ENCODE data around the gene C17orf58. TPM values are rescaled to one million over a fixed set of nuclear protein-coding genes. Genes with fewer than 3 reads are reported as not detected.
"Not testable (repeated sequence)": the region's sequence is repeated elsewhere in the genome, so short reads cannot be mapped to it uniquely, and the experiment has no call there.

The C17orf58 gene
- total and polyA plus RNA-seq, 9 donors = 4.2 to 16.2 (median 6.7) TPM

DNA sequence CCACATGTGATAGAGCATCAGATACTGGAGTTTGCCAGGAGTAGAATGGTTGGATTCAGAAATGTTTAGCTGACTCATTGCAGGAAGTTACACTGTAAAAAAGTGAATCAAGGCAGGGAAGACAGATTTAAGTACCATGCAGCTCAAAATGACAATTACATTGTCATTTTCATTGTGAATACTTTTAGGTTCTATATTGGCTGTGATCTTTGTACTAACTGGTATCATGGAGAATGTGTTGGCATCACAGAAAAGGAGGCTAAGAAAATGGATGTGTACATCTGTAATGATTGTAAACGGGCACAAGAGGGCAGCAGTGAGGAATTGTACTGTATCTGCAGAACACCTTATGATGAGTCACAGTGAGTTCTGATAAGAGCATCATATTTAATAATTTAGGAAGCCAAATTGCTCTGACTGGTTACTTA is 33.1 kb downstream of the C17orf58 start:
- peak in 4 of 5 donors; percentile 51 to 81 (median 64) for DNase-seq
- H3K27ac ChIP-seq; H3K4me3 ChIP-seq; H3K27me3 ChIP-seq; H3K36me3 ChIP-seq; H3K4me1 ChIP-seq (ENCODE audit: insufficient read depth); H3K9me3 ChIP-seq; intact Hi-C loops (cut with DNase I): not testable (repeated sequence)
- TF ChIP-seq, protein P1, sequence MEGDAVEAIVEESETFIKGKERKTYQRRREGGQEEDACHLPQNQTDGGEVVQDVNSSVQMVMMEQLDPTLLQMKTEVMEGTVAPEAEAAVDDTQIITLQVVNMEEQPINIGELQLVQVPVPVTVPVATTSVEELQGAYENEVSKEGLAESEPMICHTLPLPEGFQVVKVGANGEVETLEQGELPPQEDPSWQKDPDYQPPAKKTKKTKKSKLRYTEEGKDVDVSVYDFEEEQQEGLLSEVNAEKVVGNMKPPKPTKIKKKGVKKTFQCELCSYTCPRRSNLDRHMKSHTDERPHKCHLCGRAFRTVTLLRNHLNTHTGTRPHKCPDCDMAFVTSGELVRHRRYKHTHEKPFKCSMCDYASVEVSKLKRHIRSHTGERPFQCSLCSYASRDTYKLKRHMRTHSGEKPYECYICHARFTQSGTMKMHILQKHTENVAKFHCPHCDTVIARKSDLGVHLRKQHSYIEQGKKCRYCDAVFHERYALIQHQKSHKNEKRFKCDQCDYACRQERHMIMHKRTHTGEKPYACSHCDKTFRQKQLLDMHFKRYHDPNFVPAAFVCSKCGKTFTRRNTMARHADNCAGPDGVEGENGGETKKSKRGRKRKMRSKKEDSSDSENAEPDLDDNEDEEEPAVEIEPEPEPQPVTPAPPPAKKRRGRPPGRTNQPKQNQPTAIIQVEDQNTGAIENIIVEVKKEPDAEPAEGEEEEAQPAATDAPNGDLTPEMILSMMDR (IDR thresholded peaks at IDR 0.05) = peak; percentile 39 to 66 (median 60)
- 0 to 3% (median 0%) methylated on average over 1 of the region's 1 CpG for WGBS, 3 donors

DNA sequence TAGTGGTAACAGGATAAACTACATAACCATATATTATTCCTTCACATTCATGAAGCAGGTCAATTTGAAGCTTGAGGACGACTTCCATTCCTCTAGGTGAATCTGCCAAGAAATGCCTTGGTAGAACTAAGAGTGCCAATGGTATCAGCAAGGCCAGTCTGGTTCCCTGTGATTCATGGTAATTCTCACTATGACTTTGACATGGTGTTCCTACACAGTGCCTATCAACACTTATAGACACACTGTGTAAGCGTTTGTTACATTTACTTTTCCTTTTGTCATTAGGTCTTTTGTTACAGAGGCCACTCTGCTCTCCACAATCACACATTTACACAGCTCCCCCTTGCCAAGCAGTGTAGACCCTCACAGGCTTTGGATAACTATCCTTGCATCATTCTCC is 34.1 kb downstream of the C17orf58 start:
- H3K4me1 ChIP-seq (ENCODE audit: insufficient read depth); H3K27me3 ChIP-seq; H3K36me3 ChIP-seq; DNase-seq; H3K9me3 ChIP-seq; H3K4me3 ChIP-seq; intact Hi-C loops (cut with DNase I); H3K27ac ChIP-seq: not testable (repeated sequence)
- WGBS, 3 donors = 59 to 63% (median 60%) methylated on average over 2 of the region's 2 CpGs

DNA sequence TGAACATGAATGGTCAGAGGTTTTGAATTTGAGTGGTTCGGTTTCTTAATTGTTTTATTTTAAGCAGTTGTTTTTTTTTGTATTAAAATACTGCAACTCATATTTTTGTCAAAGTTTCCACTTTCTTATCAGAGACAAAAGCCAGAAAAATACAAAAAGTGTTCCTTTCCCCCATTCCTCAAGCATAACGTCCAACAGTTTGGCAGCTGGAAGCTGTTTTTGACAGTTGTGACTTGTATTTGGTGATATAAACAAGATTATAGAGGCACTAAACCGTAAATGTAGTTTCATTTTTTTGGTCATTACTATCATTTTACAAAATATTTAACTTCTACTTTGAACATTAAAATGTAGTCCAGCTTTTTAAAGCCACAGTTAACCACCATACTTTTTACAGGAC is 36.0 kb downstream of the C17orf58 start:
- H3K27ac ChIP-seq; H3K27me3 ChIP-seq; intact Hi-C loops (cut with DNase I); H3K9me3 ChIP-seq; DNase-seq; H3K36me3 ChIP-seq; H3K4me1 ChIP-seq (ENCODE audit: insufficient read depth); H3K4me3 ChIP-seq: not testable (repeated sequence)
- WGBS, 3 donors = 6 to 15% (median 13%) methylated on average over 3 of the region's 3 CpGs

DNA sequence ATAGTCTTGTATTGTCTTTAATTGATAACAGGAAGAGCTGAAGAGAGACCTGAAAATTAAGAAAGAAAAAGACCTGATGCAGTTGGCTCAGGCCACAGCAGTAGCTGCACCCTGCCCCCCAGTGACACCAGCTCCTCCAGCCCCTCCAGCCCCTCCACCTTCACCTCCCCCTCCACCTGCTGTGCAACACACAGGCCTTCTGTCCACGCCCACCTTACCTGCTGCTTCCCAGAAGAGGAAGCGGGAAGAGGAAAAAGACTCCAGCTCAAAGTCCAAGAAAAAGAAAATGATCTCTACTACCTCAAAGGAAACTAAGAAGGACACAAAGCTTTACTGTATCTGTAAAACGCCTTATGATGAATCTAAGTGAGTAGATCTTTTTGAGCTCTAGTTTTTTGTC is 36.8 kb downstream of the C17orf58 start:
- Histone ChIP-seq H3K4me1 (ENCODE audit: insufficient read depth) (peaks cover 2% of the 10 kb centered on the region), H3K27ac (no peak overlapping the region), H3K27me3 (no peaks in the 10 kb centered on the region), H3K4me3 (no peak overlapping the region), H3K9me3 (no peaks in the 10 kb centered on the region), H3K36me3 (no peaks in the 10 kb centered on the region)
- 91 to 94% (median 91%) methylated on average over 3 of the region's 3 CpGs for WGBS, 3 donors
- intact Hi-C loops (cut with DNase I) = no loop called here
- no peak for TF ChIP-seq POLR2A (IDR thresholded peaks at IDR 0.05)
- TF ChIP-seq, protein P1 (IDR thresholded peaks at IDR 0.05) = no peak
- no peak for TF ChIP-seq EP300 (IDR thresholded peaks at IDR 0.05)
- no peak for DNase-seq

DNA sequence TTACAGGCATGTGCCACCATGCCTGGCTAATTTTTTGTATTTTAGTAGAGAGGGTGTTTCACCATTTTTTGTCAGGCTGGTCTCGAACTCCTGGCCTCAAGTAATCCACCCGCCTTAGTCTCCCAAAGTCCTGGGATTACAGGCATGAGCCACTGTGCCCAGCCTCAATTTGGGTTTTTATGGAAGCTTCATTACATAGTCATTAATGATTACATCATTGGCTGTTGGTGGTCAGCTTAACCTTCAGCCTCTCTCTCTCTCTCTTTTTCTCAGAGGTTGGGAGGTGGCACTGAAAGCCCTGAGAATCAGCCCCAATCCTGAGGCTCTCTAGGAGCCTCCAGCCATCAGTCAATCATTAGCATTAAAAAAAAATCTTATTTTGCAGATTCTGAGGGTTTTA is 45.3 kb downstream of the C17orf58 start:
- 96 to 97% (median 96%) methylated on average over 2 of the region's 2 CpGs for WGBS, 3 donors
- TF ChIP-seq, protein P1 (IDR thresholded peaks at IDR 0.05) = no peak
- no peak for TF ChIP-seq POLR2A (IDR thresholded peaks at IDR 0.05)
- no peak for TF ChIP-seq EP300 (IDR thresholded peaks at IDR 0.05)
- intact Hi-C loops (cut with DNase I) = no loop called here
- Histone ChIP-seq H3K36me3 (no peaks in the 10 kb centered on the region), H3K27me3 (no peaks in the 10 kb centered on the region), H3K9me3 (no peaks in the 10 kb centered on the region), H3K27ac (no peak overlapping the region), H3K4me1 (ENCODE audit: insufficient read depth) (peaks cover 2% of the 10 kb centered on the region), H3K4me3 (no peak overlapping the region)
- DNase-seq = no peak

DNA sequence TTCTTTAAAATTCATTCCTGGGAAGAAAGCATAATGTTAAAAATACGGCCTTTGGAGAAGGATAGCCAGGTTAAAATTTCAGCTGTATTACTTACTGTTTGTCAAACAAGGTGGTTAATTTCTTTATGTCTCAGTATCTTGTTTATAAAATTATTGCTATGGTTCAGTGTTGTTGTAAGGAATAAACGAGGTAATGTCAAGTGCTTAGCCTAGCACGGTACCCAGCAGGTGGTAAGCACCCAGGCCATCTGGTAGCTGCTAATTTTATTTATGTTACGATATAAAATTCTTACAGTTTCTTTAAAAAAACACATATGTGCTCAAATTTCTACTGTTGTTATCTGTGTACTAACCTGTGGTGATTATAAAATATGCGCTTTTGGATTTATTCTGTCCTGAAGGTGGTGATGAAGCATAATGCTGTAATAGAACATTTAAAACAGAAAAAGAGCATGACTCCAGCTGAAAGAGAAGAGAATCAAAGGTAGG is 48.9 kb downstream of the C17orf58 start:
- intact Hi-C loops (cut with DNase I) = no loop called here
- no peaks in the 10 kb centered on the region for H3K4me1 ChIP-seq (ENCODE audit: insufficient read depth)
- H3K27me3 ChIP-seq = no peaks in the 10 kb centered on the region
- no peaks in the 10 kb centered on the region for H3K36me3 ChIP-seq
- H3K9me3 ChIP-seq = no peaks in the 10 kb centered on the region
- H3K4me3 ChIP-seq = no peak overlapping the region
- no peak for DNase-seq
- WGBS, 3 donors = 80 to 89% (median 84%) methylated on average over 5 of the region's 5 CpGs
- H3K27ac ChIP-seq = no peak overlapping the region
- TF ChIP-seq POLR2A (IDR thresholded peaks at IDR 0.05) (no peak), EP300 (IDR thresholded peaks at IDR 0.05) (no peak)
- TF ChIP-seq, protein P1 (IDR thresholded peaks at IDR 0.05) = no peak
